GM19239 (cell line): ENCODE measurements around the gene POLR2H.

ENCODE experiments used
- DNase-seq: peaks from one replicate; pipeline ENCODE4 v3.0.0; 2011; ENCODE audit warnings: low spot score; ENCODE audit not compliant: insufficient read length
- FAIRE-seq: peaks from 2 replicates; lab custom pipeline; 2011; peaks lifted over from hg19 to GRCh38; lab: Jason Lieb, UNC

The POLR2H gene

GRCh38 chr3:184383033-184383740 is 21.7 kb downstream of the POLR2H start:
- no peak for FAIRE-seq
- no peak for DNase-seq

DNA sequence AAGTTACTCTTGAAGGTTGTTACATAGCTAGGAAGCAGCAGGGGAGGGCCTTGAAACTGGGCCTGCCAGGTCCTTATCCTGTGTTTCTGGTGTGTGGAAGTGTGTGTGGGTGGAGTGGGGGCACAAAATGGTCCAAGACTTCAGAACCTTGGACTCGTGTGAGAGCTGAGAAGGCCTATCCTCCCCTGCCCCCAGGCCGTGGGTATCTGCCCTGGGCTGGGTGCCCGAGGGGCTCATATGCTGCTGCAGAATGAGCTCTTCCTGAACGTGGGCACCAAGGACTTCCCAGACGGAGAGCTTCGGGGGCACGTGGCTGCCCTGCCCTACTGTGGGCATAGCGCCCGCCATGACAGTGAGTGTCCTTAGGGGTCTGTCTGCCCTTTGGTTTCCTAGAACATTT is 22.8 kb downstream of the POLR2H start:
- no peak for DNase-seq
- no peak for FAIRE-seq

DNA sequence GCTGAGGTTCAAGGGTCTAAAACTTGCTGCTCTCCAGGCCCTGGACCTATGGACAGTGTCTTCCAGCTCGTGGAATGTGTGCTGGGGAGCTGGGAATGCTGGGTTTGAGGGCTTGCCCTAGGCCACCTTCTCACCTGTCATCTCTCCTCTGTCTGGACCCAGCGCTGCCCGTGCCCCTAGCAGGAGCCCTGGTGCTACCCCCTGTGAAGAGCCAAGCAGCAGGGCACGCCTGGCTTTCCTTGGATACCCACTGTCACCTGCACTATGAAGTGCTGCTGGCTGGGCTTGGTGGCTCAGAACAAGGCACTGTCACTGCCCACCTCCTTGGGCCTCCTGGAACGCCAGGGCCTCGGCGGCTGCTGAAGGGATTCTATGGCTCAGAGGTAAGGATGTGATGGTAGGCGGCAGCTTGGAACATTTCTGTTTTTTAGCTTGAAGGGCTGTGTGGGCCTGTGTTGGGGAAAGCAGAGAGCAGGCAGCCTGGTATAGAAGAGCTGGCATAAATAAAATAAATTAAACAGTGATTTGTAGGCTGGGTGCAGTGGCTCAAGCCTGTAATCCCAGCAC is 23.4 kb downstream of the POLR2H start:
- no peak for FAIRE-seq
- no peak for DNase-seq

DNA sequence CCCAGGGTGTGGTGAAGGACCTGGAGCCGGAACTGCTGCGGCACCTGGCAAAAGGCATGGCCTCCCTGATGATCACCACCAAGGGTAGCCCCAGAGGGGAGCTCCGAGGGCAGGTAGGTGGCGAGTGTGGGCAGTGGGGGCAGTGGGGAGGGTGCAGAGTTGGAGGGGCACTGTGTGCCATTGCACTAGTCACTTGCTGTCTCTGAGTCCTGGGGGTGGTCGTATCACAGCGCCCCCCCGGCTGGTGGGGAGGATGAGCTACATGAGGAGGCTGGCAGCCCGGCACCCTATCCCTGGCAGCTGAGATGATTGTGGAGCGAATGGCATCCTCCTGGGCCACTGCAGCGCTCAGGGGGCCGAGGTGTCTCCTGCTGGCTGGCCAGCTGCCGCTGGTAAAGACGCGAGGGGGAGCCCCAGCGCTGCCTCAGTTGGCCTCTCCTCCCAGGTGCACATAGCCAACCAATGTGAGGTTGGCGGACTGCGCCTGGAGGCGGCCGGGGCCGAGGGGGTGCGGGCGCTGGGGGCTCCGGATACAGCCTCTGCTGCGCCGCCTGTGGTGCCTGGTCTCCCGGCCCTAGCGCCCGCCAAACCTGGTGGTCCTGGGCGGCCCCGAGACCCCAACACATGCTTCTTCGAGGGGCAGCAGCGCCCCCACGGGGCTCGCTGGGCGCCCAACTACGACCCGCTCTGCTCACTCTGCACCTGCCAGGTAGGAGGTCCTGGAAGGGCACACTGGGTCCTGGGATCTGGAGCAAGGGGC is 24.7 kb downstream of the POLR2H start:
- DNase-seq (no peak), FAIRE-seq (no peak)

DNA sequence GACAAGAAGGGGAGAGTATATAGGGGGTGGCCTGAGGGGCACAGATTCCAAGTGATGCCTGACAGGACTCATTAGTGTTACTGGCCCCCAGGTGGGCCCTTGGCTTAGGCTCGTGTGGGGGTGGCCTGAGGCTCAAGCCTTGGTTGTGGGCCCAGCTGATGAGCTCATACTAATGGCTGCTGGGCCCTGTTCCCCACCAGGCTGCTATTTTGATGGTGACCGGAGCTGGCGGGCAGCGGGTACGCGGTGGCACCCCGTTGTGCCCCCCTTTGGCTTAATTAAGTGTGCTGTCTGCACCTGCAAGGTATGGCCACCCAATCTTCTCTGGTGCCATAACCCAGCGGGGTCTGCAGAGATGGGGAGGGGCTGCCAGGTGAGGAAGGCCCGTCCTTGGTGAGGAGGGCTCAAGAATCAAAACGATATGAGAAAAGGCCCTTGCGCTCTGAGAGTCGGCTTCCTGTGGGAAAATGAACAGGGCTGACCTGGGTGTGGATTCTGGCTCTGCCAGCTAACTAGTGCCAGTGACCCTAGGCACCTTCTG is 25.7 kb downstream of the POLR2H start:
- DNase-seq: no peak
- no peak for FAIRE-seq

GRCh38 chr3:184388164-184388935 is 26.8 kb downstream of the POLR2H start:
- DNase-seq (no peak), FAIRE-seq (no peak)

- DNase-seq (no peak), FAIRE-seq (no peak)
Observed at GRCh38 chr3:184388936-184389230, 27.4 kb downstream of the POLR2H start.

GRCh38 chr3:184389384-184389783 is 27.9 kb downstream of the POLR2H start:
- FAIRE-seq: no peak
- no peak for DNase-seq

GRCh38 chr3:184389935-184390528 is 28.5 kb downstream of the POLR2H start:
- DNase-seq (no peak), FAIRE-seq (no peak)

DNA sequence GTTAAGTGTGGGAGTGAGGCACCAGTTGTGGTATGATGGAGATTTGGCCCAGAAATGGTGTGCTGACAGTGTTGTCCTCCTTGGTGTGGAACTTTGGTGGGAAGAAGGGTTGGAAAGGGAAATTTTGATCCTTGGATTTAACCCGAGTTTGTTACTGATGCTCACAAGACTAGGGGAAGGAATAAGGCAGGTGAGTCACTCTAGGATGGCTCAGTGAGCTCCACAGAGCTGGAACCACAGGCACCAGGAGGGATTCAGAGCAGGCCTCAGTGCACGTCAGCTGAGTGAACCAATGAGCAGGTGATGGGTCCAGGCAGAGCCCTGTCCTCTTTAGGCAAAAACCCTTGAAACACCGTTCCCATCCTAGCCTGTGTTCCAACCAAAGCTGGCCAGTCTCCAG is 29.8 kb downstream of the POLR2H start:
- no peak for DNase-seq
- no peak for FAIRE-seq

DNA sequence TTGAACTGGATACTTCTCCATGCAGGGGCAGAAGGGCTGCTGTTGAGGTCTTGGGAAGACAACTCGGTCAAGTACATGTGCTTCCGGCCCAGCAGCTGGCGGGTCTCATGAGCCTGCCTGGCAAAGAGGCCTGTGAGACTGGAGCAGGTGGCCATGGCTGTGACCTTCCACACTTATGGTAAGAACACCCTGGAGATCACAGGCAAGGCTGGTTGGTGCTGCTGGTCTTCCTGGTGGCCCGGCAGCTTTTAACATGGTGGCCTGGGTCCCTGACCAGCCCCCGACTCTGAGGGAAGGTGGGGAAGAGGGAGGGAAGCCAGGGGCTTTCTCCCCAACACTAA is 33.8 kb downstream of the POLR2H start:
- FAIRE-seq (no peak), DNase-seq (no peak)

DNA sequence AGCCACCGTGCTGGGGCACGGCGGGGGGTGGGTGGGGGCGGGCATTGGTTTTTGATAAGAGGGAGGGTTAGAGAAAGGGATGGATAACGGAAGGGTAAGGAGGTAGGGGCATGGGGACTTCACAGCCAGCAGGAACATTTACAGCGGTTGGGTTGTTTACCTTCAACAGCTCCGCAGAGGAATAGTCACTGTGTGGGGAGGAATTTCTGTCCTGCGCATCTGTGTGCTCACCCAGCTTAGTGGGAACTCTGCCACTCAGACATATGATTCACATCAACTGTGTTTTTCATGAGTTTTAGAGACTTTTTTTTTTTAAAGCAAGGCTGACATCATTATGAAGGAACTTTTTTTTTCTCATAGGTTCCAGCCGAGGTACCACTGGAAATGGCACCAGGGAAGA is 37.9 kb downstream of the POLR2H start:
- no peak for FAIRE-seq

GRCh38 chr3:184405075-184406030 is 43.8 kb downstream of the POLR2H start:
- FAIRE-seq: no peak
- DNase-seq: no peak

More for the DNA sequence above, 37.9 kb downstream of the POLR2H start:
- DNase-seq: no peak

GRCh38 chr3:184409331-184409926 is 47.9 kb downstream of the POLR2H start:
- FAIRE-seq: no peak
- DNase-seq: no peak

DNA sequence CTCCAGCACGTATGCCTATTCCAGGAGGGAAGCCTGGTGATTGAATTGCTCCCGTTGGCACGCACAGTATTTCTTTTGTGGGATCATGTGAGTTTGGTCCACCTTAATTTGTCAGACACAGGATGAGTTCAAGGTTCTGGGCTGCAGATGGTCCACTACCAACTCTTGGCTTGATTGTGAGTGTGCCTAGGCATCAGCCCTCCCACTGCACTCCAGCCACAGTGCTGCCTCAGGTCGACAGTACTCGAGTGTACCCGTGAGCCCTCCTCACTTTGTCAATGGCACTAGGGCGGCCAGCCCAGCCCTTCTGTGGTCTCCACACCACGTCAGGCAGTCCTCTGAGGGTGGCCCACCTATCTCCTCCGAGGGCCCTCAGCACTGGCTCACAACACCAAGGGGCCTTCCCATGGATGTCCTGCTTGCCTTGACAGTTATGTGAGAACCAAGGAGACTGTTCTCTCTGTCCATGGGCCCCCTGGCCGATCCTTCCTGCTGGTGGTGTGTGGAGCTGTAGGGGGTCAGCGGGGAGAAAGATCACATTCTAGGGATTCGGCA is 48.5 kb downstream of the POLR2H start:
- DNase-seq (no peak), FAIRE-seq (no peak)

GRCh38 chr3:184414418-184415202 is 53.1 kb downstream of the POLR2H start:
- no peak for FAIRE-seq
- no peak for DNase-seq

DNA sequence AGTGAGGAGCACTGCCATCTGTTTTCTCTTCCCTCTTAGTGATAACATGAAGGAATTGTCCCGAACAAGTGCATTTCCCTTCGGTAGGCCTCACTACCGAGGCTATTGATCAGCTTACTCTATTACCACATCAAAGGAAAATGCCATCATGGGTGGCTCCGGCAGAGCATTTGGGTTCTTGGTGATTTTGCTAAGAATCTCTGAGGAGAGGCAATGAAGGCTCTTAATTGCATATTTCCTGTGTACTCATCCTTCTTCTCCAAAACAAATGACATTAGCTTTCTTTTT is 53.6 kb downstream of the POLR2H start:
- FAIRE-seq (no peak), DNase-seq (no peak)
